Measurements from ENCODE around the gene ADGRV1.
A peak's percentile ranks its signal among the peaks of the same experiment; 100 is the strongest.
"Not testable (repeated sequence)": the region's sequence is repeated elsewhere in the genome, so short reads cannot be mapped to it uniquely, and the experiment has no call there.

ADGRV1 gene

GRCh38 chr5:90783460-90784333 is 225.1 kb downstream of the ADGRV1 start:
- H3K9me3 ChIP-seq: no peaks in the 10 kb centered on the region
- in situ Hi-C loops (cut with MboI; ENCODE audit: low sequenced_read_pairs): no loop called here
- H3K36me3 ChIP-seq (replicated peaks): peaks cover 58% of the 10 kb centered on the region
- peak; percentile 69 to 88 for DNase-seq (ENCODE audit: low spot score in 2 of 2)
- H3K27me3 ChIP-seq (ENCODE audit: low read depth): no peaks in the 10 kb centered on the region
- peaks cover 3% of the 10 kb centered on the region for H3K4me1 ChIP-seq
- no peak overlapping the region for H3K4me3 ChIP-seq

GRCh38 chr5:90786756-90787155 is 228.2 kb downstream of the ADGRV1 start:
- Histone ChIP-seq H3K9me3 (no peaks in the 10 kb centered on the region), H3K4me1 (peaks cover 3% of the 10 kb centered on the region), H3K27me3 (ENCODE audit: low read depth) (no peaks in the 10 kb centered on the region), H3K4me3 (no peak overlapping the region), H3K36me3 (replicated peaks) (peaks cover 70% of the 10 kb centered on the region)
- DNase-seq (ENCODE audit: low spot score in 2 of 2): no peak
- in situ Hi-C loops (cut with MboI; ENCODE audit: low sequenced_read_pairs): no loop called here

- H3K9me3 ChIP-seq: peaks cover 14% of the 10 kb centered on the region
- no peak overlapping the region for H3K4me3 ChIP-seq
- in situ Hi-C loops (cut with MboI; ENCODE audit: low sequenced_read_pairs): no loop called here
- no peak for DNase-seq (ENCODE audit: low spot score in 2 of 2)
- H3K4me1 ChIP-seq: no peaks in the 10 kb centered on the region
- H3K27me3 ChIP-seq (ENCODE audit: low read depth): no peaks in the 10 kb centered on the region
- peaks cover 73% of the 10 kb centered on the region for H3K36me3 ChIP-seq (replicated peaks)
Measured at GRCh38 chr5:90792725-90793124, 234.1 kb downstream of the ADGRV1 start.

GRCh38 chr5:90793183-90793582 is 234.6 kb downstream of the ADGRV1 start:
- in situ Hi-C loops (cut with MboI; ENCODE audit: low sequenced_read_pairs): no loop called here
- no peak overlapping the region for H3K4me3 ChIP-seq
- H3K36me3 ChIP-seq (replicated peaks): peaks cover 73% of the 10 kb centered on the region
- peaks cover 17% of the 10 kb centered on the region for H3K9me3 ChIP-seq
- H3K27me3 ChIP-seq (ENCODE audit: low read depth): no peaks in the 10 kb centered on the region
- no peaks in the 10 kb centered on the region for H3K4me1 ChIP-seq
- no peak for DNase-seq (ENCODE audit: low spot score in 2 of 2)

GRCh38 chr5:90796919-90797318 is 238.3 kb downstream of the ADGRV1 start:
- in situ Hi-C loops (cut with MboI; ENCODE audit: low sequenced_read_pairs); DNase-seq (ENCODE audit: low spot score in 2 of 2); H3K27me3 ChIP-seq (ENCODE audit: low read depth); H3K4me3 ChIP-seq; H3K4me1 ChIP-seq: not testable (repeated sequence)
- peaks cover 37% of the 10 kb centered on the region for H3K36me3 ChIP-seq (replicated peaks)
- peaks cover 22% of the 10 kb centered on the region for H3K9me3 ChIP-seq

GRCh38 chr5:90800082-90800481 is 241.5 kb downstream of the ADGRV1 start:
- H3K36me3 ChIP-seq (replicated peaks); DNase-seq (ENCODE audit: low spot score in 2 of 2); H3K4me1 ChIP-seq; H3K27me3 ChIP-seq (ENCODE audit: low read depth); in situ Hi-C loops (cut with MboI; ENCODE audit: low sequenced_read_pairs); H3K4me3 ChIP-seq: not testable (repeated sequence)
- H3K9me3 ChIP-seq: peaks cover 22% of the 10 kb centered on the region

GRCh38 chr5:90800515-90800914 is 241.9 kb downstream of the ADGRV1 start:
- H3K27me3 ChIP-seq (ENCODE audit: low read depth); in situ Hi-C loops (cut with MboI; ENCODE audit: low sequenced_read_pairs); DNase-seq (ENCODE audit: low spot score in 2 of 2); H3K36me3 ChIP-seq (replicated peaks); H3K4me3 ChIP-seq; H3K4me1 ChIP-seq: not testable (repeated sequence)
- H3K9me3 ChIP-seq: peaks cover 22% of the 10 kb centered on the region

GRCh38 chr5:90802474-90803317 is 244.1 kb downstream of the ADGRV1 start:
- in situ Hi-C loops (cut with MboI; ENCODE audit: low sequenced_read_pairs): no loop called here
- Histone ChIP-seq H3K27me3 (ENCODE audit: low read depth) (no peaks in the 10 kb centered on the region), H3K9me3 (peaks cover 9% of the 10 kb centered on the region), H3K4me1 (no peaks in the 10 kb centered on the region), H3K4me3 (no peak overlapping the region), H3K36me3 (replicated peaks) (peaks cover 7% of the 10 kb centered on the region)
- peak; percentile 49 to 55 for DNase-seq (ENCODE audit: low spot score in 2 of 2)

- Histone ChIP-seq H3K9me3 (peaks cover 6% of the 10 kb centered on the region; the same call in 1 of the 2 replicates), H3K4me3 (no peak overlapping the region), H3K36me3 (replicated peaks) (peaks cover 10% of the 10 kb centered on the region), H3K4me1 (no peaks in the 10 kb centered on the region), H3K27me3 (ENCODE audit: low read depth) (no peaks in the 10 kb centered on the region)
- in situ Hi-C loops (cut with MboI; ENCODE audit: low sequenced_read_pairs): no loop called here
- DNase-seq (ENCODE audit: low spot score in 2 of 2): no peak
Measured at GRCh38 chr5:90803381-90803780, 244.8 kb downstream of the ADGRV1 start.

GRCh38 chr5:90803876-90804275 is 245.3 kb downstream of the ADGRV1 start:
- in situ Hi-C loops (cut with MboI; ENCODE audit: low sequenced_read_pairs): no loop called here
- H3K4me1 ChIP-seq: no peaks in the 10 kb centered on the region
- DNase-seq (ENCODE audit: low spot score in 2 of 2): no peak

GRCh38 chr5:90807496-90807895 is 248.9 kb downstream of the ADGRV1 start:
- Histone ChIP-seq H3K4me3 (no peak overlapping the region), H3K36me3 (replicated peaks) (peaks cover 30% of the 10 kb centered on the region), H3K9me3 (no peaks in the 10 kb centered on the region), H3K4me1 (no peaks in the 10 kb centered on the region), H3K27me3 (ENCODE audit: low read depth) (no peaks in the 10 kb centered on the region)
- no peak for DNase-seq (ENCODE audit: low spot score in 2 of 2)
- in situ Hi-C loops (cut with MboI; ENCODE audit: low sequenced_read_pairs): no loop called here

More at GRCh38 chr5:90803876-90804275, 245.3 kb downstream of the ADGRV1 start:
- Histone ChIP-seq H3K9me3 (peaks cover 6% of the 10 kb centered on the region; the same call in 1 of the 2 replicates), H3K4me3 (no peak overlapping the region), H3K36me3 (replicated peaks) (peaks cover 10% of the 10 kb centered on the region), H3K27me3 (ENCODE audit: low read depth) (no peaks in the 10 kb centered on the region)

GRCh38 chr5:90809311-90810056 is 250.9 kb downstream of the ADGRV1 start:
- Histone ChIP-seq H3K9me3 (no peaks in the 10 kb centered on the region), H3K36me3 (replicated peaks) (peaks cover 37% of the 10 kb centered on the region), H3K4me3 (no peak overlapping the region), H3K4me1 (no peaks in the 10 kb centered on the region), H3K27me3 (ENCODE audit: low read depth) (no peaks in the 10 kb centered on the region)
- DNase-seq (ENCODE audit: low spot score in 2 of 2): no peak
- in situ Hi-C loops (cut with MboI; ENCODE audit: low sequenced_read_pairs): no loop called here

- Histone ChIP-seq H3K4me3 (no peak overlapping the region), H3K27me3 (ENCODE audit: low read depth) (no peaks in the 10 kb centered on the region), H3K4me1 (no peaks in the 10 kb centered on the region), H3K9me3 (no peaks in the 10 kb centered on the region), H3K36me3 (replicated peaks) (peaks cover 43% of the 10 kb centered on the region)
- no peak for DNase-seq (ENCODE audit: low spot score in 2 of 2)
- in situ Hi-C loops (cut with MboI; ENCODE audit: low sequenced_read_pairs): no loop called here
Measured at GRCh38 chr5:90810211-90810610, 251.6 kb downstream of the ADGRV1 start.
